HepG2 (cell line): ENCODE measurements around the gene SYT7. TPM values are rescaled to one million over a fixed set of nuclear protein-coding genes. Genes with fewer than 3 reads are reported as not detected.
A peak's percentile ranks its signal among the peaks of the same experiment; 100 is the strongest.

Experiments
- CCAR2 ChIP-seq: fragments of 200-400 bp; formaldehyde crosslinking; optimal IDR thresholded peaks from 2 replicates; pipeline ENCODE3; 2018; ENCODE audit warnings: low read depth, mild to moderate bottlenecking, low read length, moderate library complexity
- KAT8 ChIP-seq: IDR thresholded peaks from 2 replicates; pipeline ENCODE4 v1.6.1; 2016; ENCODE audit warnings: missing genetic modification reagents, missing compliant biosample characterization
- KDM2A ChIP-seq: sonication (generic); formaldehyde crosslinking; IDR thresholded peaks from 2 replicates; pipeline ENCODE4 v1.4.0; 2020; ENCODE audit warnings: low read depth, missing genetic modification reagents, borderline replicate concordance
- MATR3 ChIP-seq: sonication (generic); formaldehyde crosslinking; IDR thresholded peaks from 2 replicates; pipeline ENCODE4 v1.4.0; 2020; ENCODE audit warnings: missing genetic modification reagents
- MTA3 ChIP-seq: sonication (generic); formaldehyde crosslinking; IDR thresholded peaks from 2 replicates; pipeline ENCODE4 v1.4.0; 2020; ENCODE audit warnings: missing genetic modification reagents
- MZF1 ChIP-seq: sonication (generic); formaldehyde crosslinking; IDR thresholded peaks from 2 replicates; pipeline ENCODE4 v1.8.1; 2023; ENCODE audit warnings: mild to moderate bottlenecking, missing genetic modification reagents, borderline replicate concordance
- NPAS2 ChIP-seq: sonication (generic); formaldehyde crosslinking; IDR thresholded peaks from 2 replicates; pipeline ENCODE4 v1.8.0; 2022; ENCODE audit warnings: mild to moderate bottlenecking, missing genetic modification reagents, borderline replicate concordance
- PHF20 ChIP-seq: sonication (generic); formaldehyde crosslinking; IDR thresholded peaks from 2 replicates; pipeline ENCODE4 v1.5.0; 2020; ENCODE audit warnings: mild to moderate bottlenecking, missing genetic modification reagents
- RARG ChIP-seq: sonication (generic); formaldehyde crosslinking; IDR thresholded peaks from 2 replicates; pipeline ENCODE4 v1.4.0; 2020; ENCODE audit warnings: low read depth, mild to moderate bottlenecking, missing genetic modification reagents
- RFX5 ChIP-seq: IDR thresholded peaks from 2 replicates; pipeline ENCODE4 v1.6.1; 2011; ENCODE audit warnings: low read depth, low read length, improper control_type of control experiment
- SRSF1 ChIP-seq: fragments of 200-400 bp; formaldehyde crosslinking; optimal IDR thresholded peaks from 2 replicates; pipeline ENCODE3; 2017; ENCODE audit warnings: mild to moderate bottlenecking, low read depth, low read length, moderate library complexity
- TBX2 ChIP-seq: sonication (generic); formaldehyde crosslinking; IDR thresholded peaks from 2 replicates; pipeline ENCODE4 v1.5.0; 2020; ENCODE audit warnings: missing genetic modification reagents, mild to moderate bottlenecking, borderline replicate concordance
- ZNF180 ChIP-seq: sonication (generic); formaldehyde crosslinking; IDR thresholded peaks from 2 replicates; pipeline ENCODE4 v1.4.0; 2020; ENCODE audit warnings: low read depth, missing genetic modification reagents, borderline replicate concordance
- ZNF230 ChIP-seq: sonication (generic); formaldehyde crosslinking; IDR thresholded peaks from 2 replicates; pipeline ENCODE4 v1.4.0; 2020; ENCODE audit warnings: mild to moderate bottlenecking, missing genetic modification reagents
- ZNF256 ChIP-seq: sonication (generic); formaldehyde crosslinking; conservative IDR thresholded peaks from 2 replicates; pipeline ENCODE4 v1.4.0; 2020; ENCODE audit warnings: missing genetic modification reagents
- ZNF33A ChIP-seq: sonication (generic); formaldehyde crosslinking; IDR thresholded peaks from 2 replicates; pipeline ENCODE4 v1.5.1; 2020; ENCODE audit warnings: missing genetic modification reagents, mild to moderate bottlenecking, moderate library complexity, borderline replicate concordance
- ZNF674 ChIP-seq: sonication (generic); formaldehyde crosslinking; IDR thresholded peaks from 2 replicates; pipeline ENCODE4 v1.5.0; 2020; ENCODE audit warnings: low read depth, mild to moderate bottlenecking, missing genetic modification reagents
- ZSCAN30 ChIP-seq: sonication (generic); formaldehyde crosslinking; IDR thresholded peaks from 2 replicates; pipeline ENCODE4 v1.5.0; 2020; ENCODE audit warnings: mild to moderate bottlenecking, missing genetic modification reagents
- polyA plus RNA-seq, 8 experiments: library from polyadenylated mRNA; depleted of rRNA in 3 of 8; stranded (reverse) in 7 of 8; unstranded in 1 of 8; fragments of >200 nt; fragmentation: Illumina TruSeq in 4 of 8; extraction: Trizol in 4 of 8; gene quantifications; 2 replicates each; pipeline versions ENCODE4 v1.2.1 to v1.2.3, GENCODE V29; 2011 to 2016; ENCODE audit warnings: low read depth in 4 of 8, missing spikeins in 1 of 8, mixed read lengths in 1 of 8; ENCODE audit not compliant: insufficient read depth in 1 of 8
- total RNA-seq, 5 experiments: library from RNA; depleted of rRNA; stranded (reverse); fragments of >200 nt; fragmentation: Illumina TruSeq; extraction: Trizol; gene quantifications; 2 replicates each; pipeline ENCODE4 v1.2.3, GENCODE V29; 2016; ENCODE audit warnings: low read depth in 1 of 5
- TF ChIP-seq, protein P1 (sequence below): sonication (generic); formaldehyde crosslinking; IDR thresholded peaks from 2 replicates; pipeline ENCODE4 v1.5.1; 2020; ENCODE audit warnings: missing genetic modification reagents, mild to moderate bottlenecking, borderline replicate concordance
- TF ChIP-seq, protein P2 (sequence below): sonication (generic); formaldehyde crosslinking; conservative IDR thresholded peaks from 2 replicates; pipeline ENCODE4 v1.8.0; 2022; ENCODE audit warnings: missing genetic modification reagents
- TF ChIP-seq, protein P3 (sequence below): sonication (generic); formaldehyde crosslinking; IDR thresholded peaks from 2 replicates; pipeline ENCODE4 v1.4.0; 2020; ENCODE audit warnings: missing genetic modification reagents
- TF ChIP-seq, protein P4 (sequence below): IDR thresholded peaks from 2 replicates; pipeline ENCODE4 v1.6.1; 2016; ENCODE audit warnings: mild to moderate bottlenecking

SYT7 gene
- total and polyA plus RNA-seq, 2 of the 13 experiments (the other 11 are each of a cell fraction or from before 2014, with no cell fraction given), result 1.4 to 4.4 TPM

DNA sequence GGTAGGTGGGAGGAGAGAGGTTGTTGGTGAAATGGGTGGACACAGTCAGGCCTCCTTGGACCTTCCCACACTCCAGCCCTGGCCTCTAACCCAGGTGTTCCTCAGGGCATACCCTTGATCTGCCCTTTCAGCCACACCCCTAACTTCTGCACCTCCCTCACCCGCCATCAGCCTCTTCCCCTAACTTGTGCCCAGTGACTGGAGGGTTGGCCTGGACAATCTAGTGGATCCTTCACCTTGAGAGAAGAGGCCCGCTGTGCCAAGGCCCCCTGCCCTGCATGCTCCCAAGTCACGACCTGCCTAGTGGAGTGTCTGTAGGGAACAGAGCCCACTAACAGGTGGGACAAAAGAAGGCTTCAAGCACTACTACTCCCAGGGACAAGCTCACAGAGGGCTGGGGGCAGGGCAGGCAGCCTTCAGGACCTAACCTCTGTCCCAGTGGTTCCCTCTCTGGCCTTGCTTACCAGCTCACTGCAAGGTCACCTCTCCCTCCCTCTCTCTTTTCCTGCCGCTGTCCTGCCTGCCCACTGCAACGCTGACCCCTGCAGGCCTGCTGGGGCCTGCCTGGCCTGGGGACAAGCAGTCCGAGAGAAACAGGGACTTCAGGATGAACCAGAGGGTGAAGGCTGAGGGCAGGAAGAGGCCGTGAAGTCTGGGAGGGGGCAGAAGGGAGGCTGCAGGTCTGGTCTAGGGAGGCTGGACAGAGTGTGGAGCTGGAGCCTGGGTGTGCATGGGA lies 3.3 kb downstream of the SYT7 start (continued):
- TF ChIP-seq, protein P1, sequence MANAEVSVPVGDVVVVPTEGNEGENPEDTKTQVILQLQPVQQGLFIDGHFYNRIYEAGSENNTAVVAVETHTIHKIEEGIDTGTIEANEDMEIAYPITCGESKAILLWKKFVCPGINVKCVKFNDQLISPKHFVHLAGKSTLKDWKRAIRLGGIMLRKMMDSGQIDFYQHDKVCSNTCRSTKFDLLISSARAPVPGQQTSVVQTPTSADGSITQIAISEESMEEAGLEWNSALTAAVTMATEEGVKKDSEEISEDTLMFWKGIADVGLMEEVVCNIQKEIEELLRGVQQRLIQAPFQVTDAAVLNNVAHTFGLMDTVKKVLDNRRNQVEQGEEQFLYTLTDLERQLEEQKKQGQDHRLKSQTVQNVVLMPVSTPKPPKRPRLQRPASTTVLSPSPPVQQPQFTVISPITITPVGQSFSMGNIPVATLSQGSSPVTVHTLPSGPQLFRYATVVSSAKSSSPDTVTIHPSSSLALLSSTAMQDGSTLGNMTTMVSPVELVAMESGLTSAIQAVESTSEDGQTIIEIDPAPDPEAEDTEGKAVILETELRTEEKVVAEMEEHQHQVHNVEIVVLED (CRISPR knock-in tag), result no peak; the same call in 1 of the 2 replicates
- TF ChIP-seq RFX5 (no peak), KAT8 (peak; percentile 64; the same call in 1 of the 2 replicates), KDM2A (CRISPR knock-in tag) (peak; percentile 84), CCAR2 (no peak), ZNF674 (no peak), NPAS2 (CRISPR knock-in tag) (no peak), RARG (no peak), MATR3 (CRISPR knock-in tag) (no peak), ZNF230 (CRISPR knock-in tag) (no peak), MZF1 (CRISPR knock-in tag) (no peak), ZSCAN30 (CRISPR knock-in tag) (no peak), ZNF33A (CRISPR knock-in tag) (no peak), SRSF1 (no peak), ZNF256 (CRISPR knock-in tag) (no peak), PHF20 (CRISPR knock-in tag) (no peak), ZNF180 (CRISPR knock-in tag) (no peak), TBX2 (CRISPR knock-in tag) (peak; percentile 55; the same call in 1 of the 2 replicates), MTA3 (CRISPR knock-in tag) (no peak)
- TF ChIP-seq, protein P2, sequence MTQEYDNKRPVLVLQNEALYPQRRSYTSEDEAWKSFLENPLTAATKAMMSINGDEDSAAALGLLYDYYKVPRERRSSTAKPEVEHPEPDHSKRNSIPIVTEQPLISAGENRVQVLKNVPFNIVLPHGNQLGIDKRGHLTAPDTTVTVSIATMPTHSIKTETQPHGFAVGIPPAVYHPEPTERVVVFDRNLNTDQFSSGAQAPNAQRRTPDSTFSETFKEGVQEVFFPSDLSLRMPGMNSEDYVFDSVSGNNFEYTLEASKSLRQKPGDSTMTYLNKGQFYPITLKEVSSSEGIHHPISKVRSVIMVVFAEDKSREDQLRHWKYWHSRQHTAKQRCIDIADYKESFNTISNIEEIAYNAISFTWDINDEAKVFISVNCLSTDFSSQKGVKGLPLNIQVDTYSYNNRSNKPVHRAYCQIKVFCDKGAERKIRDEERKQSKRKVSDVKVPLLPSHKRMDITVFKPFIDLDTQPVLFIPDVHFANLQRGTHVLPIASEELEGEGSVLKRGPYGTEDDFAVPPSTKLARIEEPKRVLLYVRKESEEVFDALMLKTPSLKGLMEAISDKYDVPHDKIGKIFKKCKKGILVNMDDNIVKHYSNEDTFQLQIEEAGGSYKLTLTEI, result no peak
- TF ChIP-seq, protein P3, sequence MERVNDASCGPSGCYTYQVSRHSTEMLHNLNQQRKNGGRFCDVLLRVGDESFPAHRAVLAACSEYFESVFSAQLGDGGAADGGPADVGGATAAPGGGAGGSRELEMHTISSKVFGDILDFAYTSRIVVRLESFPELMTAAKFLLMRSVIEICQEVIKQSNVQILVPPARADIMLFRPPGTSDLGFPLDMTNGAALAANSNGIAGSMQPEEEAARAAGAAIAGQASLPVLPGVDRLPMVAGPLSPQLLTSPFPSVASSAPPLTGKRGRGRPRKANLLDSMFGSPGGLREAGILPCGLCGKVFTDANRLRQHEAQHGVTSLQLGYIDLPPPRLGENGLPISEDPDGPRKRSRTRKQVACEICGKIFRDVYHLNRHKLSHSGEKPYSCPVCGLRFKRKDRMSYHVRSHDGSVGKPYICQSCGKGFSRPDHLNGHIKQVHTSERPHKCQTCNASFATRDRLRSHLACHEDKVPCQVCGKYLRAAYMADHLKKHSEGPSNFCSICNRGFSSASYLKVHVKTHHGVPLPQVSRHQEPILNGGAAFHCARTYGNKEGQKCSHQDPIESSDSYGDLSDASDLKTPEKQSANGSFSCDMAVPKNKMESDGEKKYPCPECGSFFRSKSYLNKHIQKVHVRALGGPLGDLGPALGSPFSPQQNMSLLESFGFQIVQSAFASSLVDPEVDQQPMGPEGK, result peak; percentile 83
- TF ChIP-seq, protein P4, sequence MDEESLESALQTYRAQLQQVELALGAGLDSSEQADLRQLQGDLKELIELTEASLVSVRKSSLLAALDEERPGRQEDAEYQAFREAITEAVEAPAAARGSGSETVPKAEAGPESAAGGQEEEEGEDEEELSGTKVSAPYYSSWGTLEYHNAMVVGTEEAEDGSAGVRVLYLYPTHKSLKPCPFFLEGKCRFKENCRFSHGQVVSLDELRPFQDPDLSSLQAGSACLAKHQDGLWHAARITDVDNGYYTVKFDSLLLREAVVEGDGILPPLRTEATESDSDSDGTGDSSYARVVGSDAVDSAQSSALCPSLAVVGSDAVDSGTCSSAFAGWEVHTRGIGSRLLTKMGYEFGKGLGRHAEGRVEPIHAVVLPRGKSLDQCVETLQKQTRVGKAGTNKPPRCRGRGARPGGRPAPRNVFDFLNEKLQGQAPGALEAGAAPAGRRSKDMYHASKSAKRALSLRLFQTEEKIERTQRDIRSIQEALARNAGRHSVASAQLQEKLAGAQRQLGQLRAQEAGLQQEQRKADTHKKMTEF (CRISPR knock-in tag), result 0 out of 2 replicates have a peak, but pooled peaks have one; percentile 50
